Lower lobe of right lung (tissue), 2 donors: ENCODE measurements around the gene XYLT1. TPM values are rescaled to one million over a fixed set of nuclear protein-coding genes. Genes with fewer than 3 reads are reported as not detected.

Source experiments
- ATAC-seq, 2 donors: fragments of 200-7000 bp; cut with Tn5 transposase; one replicate each; pipeline ENCODE4 v1.9.1; 2020 to 2022; ENCODE audit warnings: mild to moderate bottlenecking in 2 of 2, moderate library complexity in 2 of 2
- DNase-seq: peaks from one replicate; pipeline ENCODE4 v3.0.0-alpha.2; 2020
- H3K27ac ChIP-seq: fragments of 200-600 bp; one replicate; pipeline ENCODE4 v1.8.0; 2022
- H3K27me3 ChIP-seq: fragments of 200-600 bp; one replicate; pipeline ENCODE4 v1.8.0; 2022; ENCODE audit warnings: low read depth
- H3K36me3 ChIP-seq: fragments of 200-600 bp; one replicate; pipeline ENCODE4 v1.8.0; 2022; ENCODE audit warnings: mild to moderate bottlenecking
- H3K4me1 ChIP-seq: fragments of 200-600 bp; one replicate; pipeline ENCODE4 v1.8.0; 2022
- H3K4me3 ChIP-seq: fragments of 200-600 bp; one replicate; pipeline ENCODE4 v1.8.0; 2022; ENCODE audit warnings: mild to moderate bottlenecking
- H3K9me3 ChIP-seq: fragments of 200-600 bp; one replicate; pipeline ENCODE4 v1.8.0; 2022
- intact Hi-C: fragments of 100-400 bp; cut with DNase I; formaldehyde crosslinking; loops from one replicate; pipeline ENCODE4 v1.11.0; 2022
- total RNA-seq: library from RNA; stranded (reverse); fragmentation: NEBNext Ultra II Directional; extraction: Animal tissue kit (Norgen Biotek cat#: 25700); gene quantifications from one replicate; pipeline ENCODE4 v1.2.1, GENCODE V29; 2021
- TF ChIP-seq, protein P1 (sequence below): fragments of 200-600 bp; IDR thresholded peaks from one replicate; pipeline ENCODE4 v1.8.0; 2022; ENCODE audit warnings: antibody characterized with exemption, mild to moderate bottlenecking
- donor health status: DM: no; HTN: yes; CAD: no; lungs with severe emphysema.

The XYLT1 gene
- total RNA-seq, 1 donor from 2014 or later = 9.0 TPM

DNA sequence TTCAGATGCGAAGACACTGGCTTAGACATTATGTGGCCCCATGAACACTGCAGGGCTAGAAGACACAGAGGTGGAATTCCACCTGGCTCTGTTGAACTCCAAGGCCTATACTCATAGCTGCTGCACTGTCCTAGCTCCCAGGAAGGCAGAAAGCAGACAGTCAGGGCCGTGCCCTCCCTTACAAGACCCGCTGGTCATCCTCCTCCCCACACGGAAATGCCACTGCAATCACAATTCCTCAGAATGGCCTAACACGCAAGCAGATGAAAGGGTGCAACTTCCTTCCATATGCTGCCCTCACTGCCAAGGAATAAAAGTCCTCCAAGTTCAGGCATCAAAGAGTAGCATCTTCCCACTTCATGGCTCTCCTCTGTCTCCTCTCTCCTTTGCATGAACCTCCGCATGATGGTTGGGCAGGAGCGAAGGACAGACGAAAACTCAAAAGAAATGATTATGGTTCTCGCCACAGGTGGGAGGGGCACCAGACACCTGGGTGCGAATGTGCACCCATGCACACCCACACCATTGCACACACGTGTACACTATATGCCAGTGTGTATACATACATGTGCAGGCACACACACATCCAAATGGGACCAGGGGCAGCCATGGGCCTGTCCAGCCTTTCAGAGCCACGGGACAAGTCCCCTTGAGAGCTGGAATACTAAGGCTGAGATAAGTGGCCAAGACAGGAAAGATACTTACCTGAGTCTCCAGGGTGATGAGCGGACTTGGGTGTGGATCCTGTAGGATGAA, 113.3 kb downstream of the XYLT1 start:
- Histone ChIP-seq H3K4me1 (peaks cover 57% of the 10 kb centered on the region), H3K27me3 (no peaks in the 10 kb centered on the region), H3K27ac (no peak overlapping the region), H3K9me3 (no peaks in the 10 kb centered on the region), H3K4me3 (no peak overlapping the region), H3K36me3 (no peaks in the 10 kb centered on the region)
- TF ChIP-seq, protein P1, sequence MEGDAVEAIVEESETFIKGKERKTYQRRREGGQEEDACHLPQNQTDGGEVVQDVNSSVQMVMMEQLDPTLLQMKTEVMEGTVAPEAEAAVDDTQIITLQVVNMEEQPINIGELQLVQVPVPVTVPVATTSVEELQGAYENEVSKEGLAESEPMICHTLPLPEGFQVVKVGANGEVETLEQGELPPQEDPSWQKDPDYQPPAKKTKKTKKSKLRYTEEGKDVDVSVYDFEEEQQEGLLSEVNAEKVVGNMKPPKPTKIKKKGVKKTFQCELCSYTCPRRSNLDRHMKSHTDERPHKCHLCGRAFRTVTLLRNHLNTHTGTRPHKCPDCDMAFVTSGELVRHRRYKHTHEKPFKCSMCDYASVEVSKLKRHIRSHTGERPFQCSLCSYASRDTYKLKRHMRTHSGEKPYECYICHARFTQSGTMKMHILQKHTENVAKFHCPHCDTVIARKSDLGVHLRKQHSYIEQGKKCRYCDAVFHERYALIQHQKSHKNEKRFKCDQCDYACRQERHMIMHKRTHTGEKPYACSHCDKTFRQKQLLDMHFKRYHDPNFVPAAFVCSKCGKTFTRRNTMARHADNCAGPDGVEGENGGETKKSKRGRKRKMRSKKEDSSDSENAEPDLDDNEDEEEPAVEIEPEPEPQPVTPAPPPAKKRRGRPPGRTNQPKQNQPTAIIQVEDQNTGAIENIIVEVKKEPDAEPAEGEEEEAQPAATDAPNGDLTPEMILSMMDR = no peak
- intact Hi-C loops = no loop called here
- no peak for ATAC-seq
- no peak for DNase-seq

DNA sequence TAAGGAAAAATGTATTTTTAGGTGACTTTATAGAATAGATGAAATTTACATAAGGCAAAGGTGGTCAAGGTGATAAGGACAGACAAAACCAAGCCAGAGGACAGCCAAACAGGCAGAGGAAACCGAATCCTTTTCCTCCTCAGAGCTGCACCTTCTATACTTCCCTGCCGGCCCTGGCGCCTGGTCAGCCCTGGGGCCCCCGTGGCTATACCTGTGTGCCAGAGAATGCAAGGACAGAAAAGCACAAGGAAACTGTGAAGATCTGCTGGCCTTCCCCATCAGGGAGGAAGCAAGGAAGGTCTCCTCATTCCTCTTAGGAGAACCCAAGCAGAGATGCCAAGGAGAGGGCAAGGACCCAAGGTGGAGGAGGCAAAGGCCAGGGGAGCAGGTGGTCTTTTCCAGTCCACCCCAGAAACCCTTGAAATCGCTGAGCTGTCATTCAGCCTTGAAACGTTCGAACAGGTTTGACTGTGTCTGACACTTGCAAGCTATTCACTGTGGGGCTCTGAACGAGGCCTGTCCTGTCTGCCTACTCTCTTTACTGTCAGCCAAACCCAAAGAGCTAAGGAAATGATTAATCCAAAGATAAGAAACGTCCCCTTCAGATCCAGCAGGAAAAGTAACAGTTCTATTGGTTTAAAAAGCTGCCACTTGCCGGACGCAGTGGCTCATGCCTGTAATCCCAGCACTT, 114.4 kb downstream of the XYLT1 start:
- ATAC-seq (no peak), DNase-seq (no peak)
- TF ChIP-seq, protein P1 = no peak
- H3K9me3 ChIP-seq = no peaks in the 10 kb centered on the region
- H3K36me3 ChIP-seq = no peaks in the 10 kb centered on the region
- intact Hi-C loops = no loop called here
- H3K27ac ChIP-seq = no peak overlapping the region
- H3K27me3 ChIP-seq = no peaks in the 10 kb centered on the region
- no peak overlapping the region for H3K4me3 ChIP-seq
- peaks cover 63% of the 10 kb centered on the region for H3K4me1 ChIP-seq

DNA sequence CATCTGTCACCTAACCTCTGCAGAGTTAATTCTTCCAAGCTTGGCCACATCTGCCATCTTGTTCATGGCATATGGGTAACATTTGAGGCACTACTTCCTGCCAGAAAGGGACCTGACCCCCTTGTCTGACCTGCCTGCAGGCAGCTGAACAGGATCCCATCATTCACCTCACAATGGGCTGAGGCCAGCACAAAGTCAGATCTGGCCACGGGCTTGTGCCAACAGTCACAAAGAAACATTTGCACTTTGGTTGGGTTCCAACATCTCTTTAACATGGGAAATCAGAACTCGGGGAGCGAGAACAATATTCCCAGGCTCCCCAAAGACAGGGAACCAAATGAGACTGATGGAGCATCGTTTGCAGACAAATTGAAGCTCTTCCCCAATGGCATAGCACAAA, 116.1 kb downstream of the XYLT1 start:
- H3K27me3 ChIP-seq = no peaks in the 10 kb centered on the region
- H3K4me3 ChIP-seq = no peak overlapping the region
- DNase-seq (no peak), ATAC-seq (no peak)
- peaks cover 66% of the 10 kb centered on the region for H3K4me1 ChIP-seq
- TF ChIP-seq, protein P1 = no peak
- H3K27ac ChIP-seq = no peak overlapping the region
- intact Hi-C loops = no loop called here
- no peaks in the 10 kb centered on the region for H3K36me3 ChIP-seq
- H3K9me3 ChIP-seq = no peaks in the 10 kb centered on the region

DNA sequence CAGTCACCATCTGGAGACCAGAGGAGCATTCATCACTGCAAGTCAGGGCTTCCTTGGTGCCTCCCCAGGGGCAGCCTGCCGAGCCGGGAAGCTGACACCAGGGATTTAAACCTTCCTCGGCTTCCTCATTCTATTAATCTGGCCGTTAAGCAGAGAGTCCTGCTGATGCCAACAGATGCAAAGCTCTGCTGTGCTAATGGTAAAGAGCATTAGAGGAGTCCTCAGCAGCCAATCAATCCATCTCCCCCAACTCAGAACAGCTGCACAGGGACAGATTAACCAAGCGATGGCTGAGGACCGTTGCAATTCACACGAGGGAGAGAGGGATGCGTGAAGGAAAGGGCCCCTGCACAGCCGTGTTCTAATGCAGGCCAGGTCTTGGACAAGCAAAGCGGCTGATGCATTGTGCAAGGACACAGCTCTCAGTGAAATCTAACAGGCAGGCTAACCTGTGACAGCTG, 116.6 kb downstream of the XYLT1 start:
- intact Hi-C loops = no loop called here
- H3K9me3 ChIP-seq = no peaks in the 10 kb centered on the region
- no peak overlapping the region for H3K4me3 ChIP-seq
- no peak overlapping the region for H3K27ac ChIP-seq
- H3K36me3 ChIP-seq = no peaks in the 10 kb centered on the region
- ATAC-seq (no peak), DNase-seq (no peak)
- TF ChIP-seq, protein P1 = no peak
- H3K4me1 ChIP-seq = peaks cover 60% of the 10 kb centered on the region
- no peaks in the 10 kb centered on the region for H3K27me3 ChIP-seq

DNA sequence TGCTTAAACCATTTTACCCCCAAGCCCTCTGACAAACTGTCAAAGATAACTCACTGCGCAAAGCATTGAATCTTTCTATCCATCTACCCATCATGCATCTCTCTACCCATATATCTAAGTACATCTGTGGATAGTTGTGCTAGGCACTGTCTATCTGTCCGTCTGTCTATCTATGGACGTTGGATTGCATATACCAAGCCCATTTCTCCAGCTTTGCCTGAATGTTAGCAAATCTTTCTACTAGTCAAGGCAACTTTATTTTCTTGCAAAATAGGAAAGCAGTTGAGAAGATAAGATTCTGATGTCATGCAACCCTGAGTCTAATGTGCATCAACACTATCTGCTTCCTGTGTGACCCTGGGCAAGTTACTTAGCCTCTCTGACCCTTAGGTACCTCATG, 117.2 kb downstream of the XYLT1 start:
- intact Hi-C loops = no loop called here
- ATAC-seq = no peak

More for the DNA sequence above, 117.2 kb downstream of the XYLT1 start:
- no peak overlapping the region for H3K4me3 ChIP-seq
- TF ChIP-seq, protein P1 = no peak
- H3K36me3 ChIP-seq = no peaks in the 10 kb centered on the region
- no peaks in the 10 kb centered on the region for H3K27me3 ChIP-seq
- H3K9me3 ChIP-seq = no peaks in the 10 kb centered on the region
- no peak for DNase-seq
- H3K4me1 ChIP-seq = peaks cover 54% of the 10 kb centered on the region
- no peak overlapping the region for H3K27ac ChIP-seq
